HCT116 (cell line): ENCODE results near the gene TMEM191B.
"Not testable (repeated sequence)": the region's sequence is repeated elsewhere in the genome, so short reads cannot be mapped to it uniquely, and the experiment has no call there.

Experiments used
- ATF3 ChIP-seq: IDR thresholded peaks from 2 replicates; pipeline ENCODE4 v1.6.1; 2012
- CBX3 ChIP-seq: IDR thresholded peaks from 2 replicates; pipeline ENCODE4 v1.6.1; 2012; ENCODE audit warnings: low read depth
- CEBPB ChIP-seq: IDR thresholded peaks from 2 replicates; pipeline ENCODE4 v1.6.1; 2012; ENCODE audit warnings: low read depth
- EZH2 ChIP-seq: fragments of 200-600 bp; sonication (generic); IDR thresholded peaks from 2 replicates; pipeline ENCODE4 v1.6.1; 2017; ENCODE audit warnings: antibody characterized with exemption, mixed run types
- FOSL1 ChIP-seq: IDR thresholded peaks from 2 replicates; pipeline ENCODE4 v1.6.1; 2012; ENCODE audit warnings: low read depth
- POLR2A ChIP-seq: IDR thresholded peaks from 2 replicates; pipeline ENCODE4 v1.7.0; 2011; ENCODE audit warnings: borderline replicate concordance; ENCODE audit not compliant: insufficient read depth, insufficient read length; ENCODE audit errors: extremely low read depth
- RAD21 ChIP-seq: IDR thresholded peaks from 2 replicates; pipeline ENCODE4 v1.6.1; 2012; ENCODE audit warnings: low read depth, mild to moderate bottlenecking
- SIN3A ChIP-seq: IDR thresholded peaks from 2 replicates; pipeline ENCODE4 v1.6.1; 2012; ENCODE audit warnings: low read depth
- YY1 ChIP-seq: IDR thresholded peaks from 2 replicates; pipeline ENCODE4 v1.6.1; 2011; ENCODE audit warnings: low read length, low read depth, moderate library complexity, mild to moderate bottlenecking; ENCODE audit not compliant: insufficient replicate concordance; ENCODE audit errors: extremely low read depth
- ZFX ChIP-seq: fragments of 450-650 bp; IDR thresholded peaks from 2 replicates; pipeline ENCODE4 v1.6.1; 2017
- TF ChIP-seq, protein P1 (sequence below), 3 experiments: fragments of 200-600 bp in 1 of 3; sonication (generic) in 1 of 3; IDR thresholded peaks in 2 of 3; conservative IDR thresholded peaks in 1 of 3; 2 replicates each; pipeline ENCODE4 v1.5.1; 2012 to 2017; ENCODE audit warnings: low read depth in 2 of 3, low read length in 2 of 3, antibody characterized with exemption in 1 of 3, borderline replicate concordance in 1 of 3, control low read depth in 1 of 3, mild to moderate bottlenecking in 1 of 3, mixed read lengths in 1 of 3, mixed run types in 1 of 3, moderate library complexity in 1 of 3; ENCODE audit not compliant: insufficient read depth in 1 of 3

DNA sequence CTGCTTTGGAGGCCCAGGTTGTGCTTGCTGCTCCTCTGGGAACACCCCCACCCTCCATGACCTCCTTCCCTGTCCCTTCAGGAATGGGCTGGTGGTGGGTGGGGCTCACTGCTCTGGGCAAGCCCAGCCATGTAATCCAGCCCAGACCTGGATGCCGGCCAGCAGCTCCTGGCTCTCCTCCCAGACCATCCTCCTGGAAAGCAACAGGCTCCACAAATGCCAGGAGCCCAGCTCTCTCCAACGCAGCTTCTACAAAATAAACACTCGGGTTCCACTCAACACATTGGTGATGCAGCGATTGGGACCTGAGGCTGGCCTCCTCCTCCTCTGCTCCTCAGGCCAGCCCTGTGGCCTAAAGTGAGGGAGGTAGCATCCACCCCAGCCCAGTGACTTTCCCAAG, 30.9 kb downstream of the TMEM191B start:
- TF ChIP-seq SIN3A, CEBPB, CBX3, ZFX, ATF3, EZH2, POLR2A, YY1, RAD21, FOSL1: not testable (repeated sequence)
- TF ChIP-seq, protein P1, sequence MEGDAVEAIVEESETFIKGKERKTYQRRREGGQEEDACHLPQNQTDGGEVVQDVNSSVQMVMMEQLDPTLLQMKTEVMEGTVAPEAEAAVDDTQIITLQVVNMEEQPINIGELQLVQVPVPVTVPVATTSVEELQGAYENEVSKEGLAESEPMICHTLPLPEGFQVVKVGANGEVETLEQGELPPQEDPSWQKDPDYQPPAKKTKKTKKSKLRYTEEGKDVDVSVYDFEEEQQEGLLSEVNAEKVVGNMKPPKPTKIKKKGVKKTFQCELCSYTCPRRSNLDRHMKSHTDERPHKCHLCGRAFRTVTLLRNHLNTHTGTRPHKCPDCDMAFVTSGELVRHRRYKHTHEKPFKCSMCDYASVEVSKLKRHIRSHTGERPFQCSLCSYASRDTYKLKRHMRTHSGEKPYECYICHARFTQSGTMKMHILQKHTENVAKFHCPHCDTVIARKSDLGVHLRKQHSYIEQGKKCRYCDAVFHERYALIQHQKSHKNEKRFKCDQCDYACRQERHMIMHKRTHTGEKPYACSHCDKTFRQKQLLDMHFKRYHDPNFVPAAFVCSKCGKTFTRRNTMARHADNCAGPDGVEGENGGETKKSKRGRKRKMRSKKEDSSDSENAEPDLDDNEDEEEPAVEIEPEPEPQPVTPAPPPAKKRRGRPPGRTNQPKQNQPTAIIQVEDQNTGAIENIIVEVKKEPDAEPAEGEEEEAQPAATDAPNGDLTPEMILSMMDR (IDR thresholded peaks at IDR 0.05 in 2 of 3, conservative IDR thresholded peaks at IDR 0.05 in 1 of 3; ENCODE audit: borderline replicate concordance in 1 of 3, insufficient read depth in 1 of 3, low read depth in 2 of 3, low read length in 2 of 3): not testable (repeated sequence)
